Right renal pelvis (tissue), 4 donors: Measurements from ENCODE around the gene UBE2Z. TPM values are rescaled to one million over a fixed set of nuclear protein-coding genes. Genes with fewer than 3 reads are reported as not detected.
"Not testable (repeated sequence)": the region's sequence is repeated elsewhere in the genome, so short reads cannot be mapped to it uniquely, and the experiment has no call there.

Experiments
- DNase-seq, 4 donors: peaks; one replicate each; pipeline ENCODE4 v3.0.0-alpha.2; 2013; ENCODE audit warnings: low read depth in 4 of 4, low spot score in 3 of 4, missing footprints in 1 of 4
- polyA plus RNA-seq, 4 donors: library from polyadenylated mRNA; unstranded; fragments of 120-200 nt; gene quantifications; one replicate each; pipeline ENCODE4 v1.2.1, GENCODE V29; 2013; ENCODE audit not compliant: insufficient read length in 4 of 4

UBE2Z gene
- 100 to 1,000 TPM in 2 of 4 donors, 10 to 100 TPM in 2; 91.6 to 105 (median 99.6) TPM for polyA plus RNA-seq

GRCh38 chr17:48908047-48908843 is at the start of gene UBE2Z:
UBE2Z (plus strand) TSS chr17:48908407; CDS start chr17:48908504, 97 bp downstream.
- peak; percentile 86 to 93 (median 90) for DNase-seq

GRCh38 chr17:48860034-48860433 is 48.2 kb upstream of the UBE2Z start:
- no peak for DNase-seq

GRCh38 chr17:48860456-48860855 is 47.8 kb upstream of the UBE2Z start:
- DNase-seq = no peak

GRCh38 chr17:48868916-48869500 is 39.2 kb upstream of the UBE2Z start:
- DNase-seq = no peak

- no peak for DNase-seq
Measured at GRCh38 chr17:48869821-48870318, 38.3 kb upstream of the UBE2Z start.

GRCh38 chr17:48871035-48871550 is 37.1 kb upstream of the UBE2Z start:
- DNase-seq = no peak

GRCh38 chr17:48871551-48872351 is 36.5 kb upstream of the UBE2Z start:
- peak in 3 of 4 donors; percentile 39 to 49 (median 44) for DNase-seq

GRCh38 chr17:48872409-48872808 is 35.8 kb upstream of the UBE2Z start:
- not testable (repeated sequence) for DNase-seq

GRCh38 chr17:48873209-48873608 is 35.0 kb upstream of the UBE2Z start:
- DNase-seq = peak in 1 of 4 donors; percentile 36

- DNase-seq = no peak
Measured at GRCh38 chr17:48873696-48874443, 34.3 kb upstream of the UBE2Z start.

GRCh38 chr17:48878920-48879898 is 29.0 kb upstream of the UBE2Z start:
- peak in 3 of 4 donors; percentile 40 to 67 (median 56) for DNase-seq

- no peak for DNase-seq
Measured at GRCh38 chr17:48882272-48882671, 25.9 kb upstream of the UBE2Z start.

- DNase-seq = no peak
Measured at GRCh38 chr17:48883171-48883570, 25.0 kb upstream of the UBE2Z start.

GRCh38 chr17:48890086-48890485 is 18.1 kb upstream of the UBE2Z start:
- DNase-seq = no peak

- no peak for DNase-seq
Measured at GRCh38 chr17:48892940-48893645, 15.1 kb upstream of the UBE2Z start.

- DNase-seq = no peak
Measured at GRCh38 chr17:48893646-48894508, 14.3 kb upstream of the UBE2Z start.

GRCh38 chr17:48894886-48895285 is 13.3 kb upstream of the UBE2Z start:
- no peak for DNase-seq
